Heart left ventricle (tissue), 16 donors: ENCODE measurements around the gene REPIN1. TPM values are rescaled to one million over a fixed set of nuclear protein-coding genes. Genes with fewer than 3 reads are reported as not detected.

Experiments
- ATAC-seq, 4 donors: fragments of 200-7000 bp; cut with Tn5 transposase; one replicate each; pipeline ENCODE4 v1.9.1; 2020 to 2022; ENCODE audit warnings: moderate library complexity in 4 of 4, mild to moderate bottlenecking in 3 of 4, moderate number of reproducible peaks in 1 of 4
- DNase-seq, 5 donors: peaks; one replicate each; pipeline ENCODE4 v3.0.0-alpha.2; 2020
- H3K27ac ChIP-seq, 12 donors: fragments of 200-600 bp; sonication (generic) in 4 of 12; one replicate each; pipeline versions ENCODE4 v1.5.0 to v1.8.0; 2016 to 2022; ENCODE audit warnings: mild to moderate bottlenecking in 2 of 12
- H3K27me3 ChIP-seq, 9 donors: fragments of 200-600 bp; sonication (generic) in 2 of 9; one replicate each; pipeline versions ENCODE4 v1.5.1 to v1.8.0; 2016 to 2022; ENCODE audit warnings: mild to moderate bottlenecking in 3 of 9
- H3K36me3 ChIP-seq, 9 donors: fragments of 200-600 bp; sonication (generic) in 2 of 9; one replicate each; pipeline versions ENCODE4 v1.5.0 to v1.8.0; 2018 to 2022; ENCODE audit warnings: mild to moderate bottlenecking in 2 of 9
- H3K4me1 ChIP-seq, 12 donors: fragments of 200-600 bp; sonication (generic) in 4 of 12; one replicate each; pipeline versions ENCODE4 v1.5.0 to v1.8.0; 2016 to 2022; ENCODE audit warnings: mild to moderate bottlenecking in 3 of 12
- H3K4me3 ChIP-seq, 12 donors: fragments of 200-600 bp; sonication (generic) in 4 of 12; one replicate each; pipeline versions ENCODE4 v1.5.0 to v1.8.0; 2017 to 2022; ENCODE audit warnings: mild to moderate bottlenecking in 9 of 12, moderate library complexity in 4 of 12
- H3K9me3 ChIP-seq, 12 donors: fragments of 200-600 bp; sonication (generic) in 4 of 12; one replicate each; pipeline versions ENCODE4 v1.5.0 to v1.8.0; 2016 to 2022; ENCODE audit warnings: mild to moderate bottlenecking in 1 of 12
- POLR2A ChIP-seq, 2 donors: fragments of 450-650 bp; IDR thresholded peaks; one replicate each; pipeline ENCODE4 v1.6.1; 2017; ENCODE audit warnings: antibody characterized with exemption in 2 of 2, mild to moderate bottlenecking in 2 of 2, moderate library complexity in 2 of 2
- WGBS, 4 donors: extraction: QIAGEN DNeasy Blood & Tissue Kit in 2 of 4; methylation state at CpG; one replicate each; pipeline versions ENCODE4 v1.1.5 to v1.1.7; 2013 to 2018; 5-methylcytosine and 5-hydroxymethylcytosine counted together
- intact Hi-C, 10 donors: fragments of 100-400 bp; cut with DNase I; formaldehyde crosslinking; loops; one replicate each; pipeline versions ENCODE4 v1.11.1 to v1.14.2; 2022
- polyA plus RNA-seq, 2 donors: library from polyadenylated mRNA; stranded (reverse); fragments of 200-250 nt; gene quantifications; one replicate each; pipeline ENCODE4 v1.2.3, GENCODE V29; 2013
- total RNA-seq, 9 donors: library from RNA; depleted of rRNA in 2 of 9; stranded (reverse); fragments of >200 nt in 2 of 9; fragmentation: NEBNext Ultra II Directional in 3 of 9; extraction: Animal tissue kit (Norgen Biotek cat#: 25700) in 3 of 9; gene quantifications; one replicate each; pipeline versions ENCODE4 v1.1.0 to v1.2.4, GENCODE V29; 2016 to 2023
- TF ChIP-seq, protein P1 (sequence below), 12 donors: fragments of 200-600 bp; sonication (generic) in 4 of 12; IDR thresholded peaks; one replicate each; pipeline versions ENCODE4 v1.5.0 to v1.8.0; 2018 to 2022; ENCODE audit warnings: antibody characterized with exemption in 12 of 12, mild to moderate bottlenecking in 5 of 12
- donor health status: ischemic (EF 13 %, LVEDD 7.1; RV severe dilation, severe dysfunction).
- donor health status: healthy with polysubstance abuse.
- donor health status: DM: no; HTN: yes; CAD: no.
- donor health status: DM: no; HTN: no; CAD: no.
- donor health status: ischemic (EF 25% LVEDD 6.9; RV normal size, moderate dysfunction).
- donor health status: ischemic (EF 25% LVEDD 5.7; RV mildly dilated, moderate dysfunction).
- donor health status: healthy.
- donor health status: DM: yes; HTN: yes; CAD: no.
- donor health status: ischemic (EF 35%, LVEDD 5.7; RV mildly dilated, moderate dysfunction).
- donor health status: nonischemic (EF 11% LVEDD 7.7; RV severe dilation, severe dysfunction).
- donor health status: DM: yes; HTN: yes; CAD: no.
- donor health status: PGD.
- donor health status: ischemic (EF 29% LVEDD 5.4; RV normal size, mild dysfunction).
- donor health status: nonischemic (EF 23%, LVEDD 6.1; RV moderate dilation, normal function).

REPIN1 gene
- total and polyA plus RNA-seq, 11 donors = 49.8 to 141 (median 98.4) TPM

GRCh38 chr7:150400788-150401423, 32.3 kb downstream of the REPIN1 start:
- no peak overlapping the region for H3K4me3 ChIP-seq
- 87 to 93% (median 92%) methylated on average over 15 of the region's 15 CpGs for WGBS, 4 donors
- TF ChIP-seq POLR2A (IDR thresholded peaks at IDR 0.05) = no peak
- TF ChIP-seq, protein P1, sequence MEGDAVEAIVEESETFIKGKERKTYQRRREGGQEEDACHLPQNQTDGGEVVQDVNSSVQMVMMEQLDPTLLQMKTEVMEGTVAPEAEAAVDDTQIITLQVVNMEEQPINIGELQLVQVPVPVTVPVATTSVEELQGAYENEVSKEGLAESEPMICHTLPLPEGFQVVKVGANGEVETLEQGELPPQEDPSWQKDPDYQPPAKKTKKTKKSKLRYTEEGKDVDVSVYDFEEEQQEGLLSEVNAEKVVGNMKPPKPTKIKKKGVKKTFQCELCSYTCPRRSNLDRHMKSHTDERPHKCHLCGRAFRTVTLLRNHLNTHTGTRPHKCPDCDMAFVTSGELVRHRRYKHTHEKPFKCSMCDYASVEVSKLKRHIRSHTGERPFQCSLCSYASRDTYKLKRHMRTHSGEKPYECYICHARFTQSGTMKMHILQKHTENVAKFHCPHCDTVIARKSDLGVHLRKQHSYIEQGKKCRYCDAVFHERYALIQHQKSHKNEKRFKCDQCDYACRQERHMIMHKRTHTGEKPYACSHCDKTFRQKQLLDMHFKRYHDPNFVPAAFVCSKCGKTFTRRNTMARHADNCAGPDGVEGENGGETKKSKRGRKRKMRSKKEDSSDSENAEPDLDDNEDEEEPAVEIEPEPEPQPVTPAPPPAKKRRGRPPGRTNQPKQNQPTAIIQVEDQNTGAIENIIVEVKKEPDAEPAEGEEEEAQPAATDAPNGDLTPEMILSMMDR (IDR thresholded peaks at IDR 0.05) = no peak
- H3K4me1 ChIP-seq = peaks cover 0 to 27% (median 15%) of the 10 kb centered on the region in 12 donors
- intact Hi-C loops = loop anchor here in 2 of 10 donors (5.0 to 10.0 kb wide), 2 partner anchors 34 to 526 kb away; partner anchors contain the start of genes ATP6V0E2 (in 1 of the 2) and REPIN1 (in 1 of the 2)
- DNase-seq (peak in 1 of 5 donors; percentile 54), ATAC-seq (no peak)
- H3K27ac ChIP-seq = no peak overlapping the region
- peaks cover 0 to 24% (median 0%) of the 10 kb centered on the region in 9 donors for H3K36me3 ChIP-seq
- no peaks in the 10 kb centered on the region for H3K9me3 ChIP-seq
- H3K27me3 ChIP-seq = no peaks in the 10 kb centered on the region

- ATAC-seq = no peak
- WGBS, 4 donors = 93 to 100% (median 96%) methylated on average over 1 of the region's 1 CpG
Measured at GRCh38 chr7:150401424-150401790, 32.8 kb downstream of the REPIN1 start.

DNA sequence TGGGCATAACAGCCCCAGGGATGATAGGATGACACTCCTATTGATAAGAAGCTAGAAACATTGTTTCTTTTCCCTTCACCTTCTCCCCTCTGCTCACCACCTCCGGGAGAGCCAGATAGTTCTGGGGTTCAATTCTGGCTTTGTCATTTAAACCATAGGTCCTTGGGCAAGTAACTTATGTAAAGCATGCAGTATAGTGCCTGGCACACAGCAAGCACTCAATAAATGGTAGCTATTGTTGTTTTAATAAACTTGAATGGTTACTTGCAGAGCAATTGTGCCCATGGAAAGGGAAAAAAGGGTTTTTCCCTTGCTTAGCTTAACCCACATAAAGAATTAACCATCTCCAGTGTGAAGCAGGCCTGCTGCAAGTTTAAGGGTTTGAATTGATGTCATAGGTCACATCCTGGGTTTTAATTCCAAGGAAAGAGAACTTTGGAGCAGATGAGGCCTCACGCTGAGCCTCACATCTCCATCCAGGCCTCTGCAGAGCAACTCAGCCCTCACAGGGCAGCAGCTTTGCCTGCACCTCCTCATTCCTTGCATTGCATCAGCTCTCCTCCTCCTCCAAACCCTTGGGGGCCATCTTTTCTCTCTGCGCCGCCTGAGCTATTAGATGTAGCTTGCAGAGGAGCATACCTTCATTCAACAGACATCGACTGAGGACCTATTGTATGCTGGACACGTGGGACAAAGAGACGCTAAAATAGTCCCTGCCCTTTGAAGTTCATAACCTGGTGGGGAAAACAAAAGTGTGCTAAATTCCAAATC, 33.4 kb downstream of the REPIN1 start:
- no peak for ATAC-seq
- no peaks in the 10 kb centered on the region for H3K27me3 ChIP-seq
- WGBS, 4 donors = 83 to 87% (median 84%) methylated on average over 7 of the region's 7 CpGs
- H3K27ac ChIP-seq = no peak overlapping the region
- DNase-seq = peak in 1 of 5 donors; percentile 13
- H3K4me3 ChIP-seq = no peak overlapping the region
- intact Hi-C loops = loop anchor here in 2 of 10 donors (5.0 to 10.0 kb wide), 2 partner anchors 35 to 527 kb away; partner anchors contain the start of genes ATP6V0E2 (in 1 of the 2) and REPIN1 (in 1 of the 2)
- H3K9me3 ChIP-seq = no peaks in the 10 kb centered on the region
- H3K36me3 ChIP-seq = peaks cover 0 to 16% (median 0%) of the 10 kb centered on the region in 9 donors
- peaks cover 0 to 39% (median 23%) of the 10 kb centered on the region in 12 donors for H3K4me1 ChIP-seq
- TF ChIP-seq, protein P1 (IDR thresholded peaks at IDR 0.05) = no peak
- no peak for TF ChIP-seq POLR2A (IDR thresholded peaks at IDR 0.05)

More at GRCh38 chr7:150401424-150401790, 32.8 kb downstream of the REPIN1 start:
- no peak overlapping the region for H3K4me3 ChIP-seq
- H3K27me3 ChIP-seq = no peaks in the 10 kb centered on the region
- intact Hi-C loops = loop anchor here in 2 of 10 donors (5.0 to 10.0 kb wide), 2 partner anchors 34 to 527 kb away; partner anchors contain the start of genes ATP6V0E2 (in 1 of the 2) and REPIN1 (in 1 of the 2)
- TF ChIP-seq, protein P1 (IDR thresholded peaks at IDR 0.05) = no peak
- TF ChIP-seq POLR2A (IDR thresholded peaks at IDR 0.05) = no peak
- peaks cover 0 to 22% (median 0%) of the 10 kb centered on the region in 9 donors for H3K36me3 ChIP-seq
- no peak for DNase-seq
- H3K4me1 ChIP-seq = peaks cover 0 to 32% (median 18%) of the 10 kb centered on the region in 12 donors
- H3K27ac ChIP-seq = no peak overlapping the region
- no peaks in the 10 kb centered on the region for H3K9me3 ChIP-seq
